ENCODE data around the gene PSMA7. TPM values are rescaled to one million over a fixed set of nuclear protein-coding genes. Genes with fewer than 3 reads are reported as not detected.

PSMA7 gene
- total and polyA plus RNA-seq, 2 of the 8 experiments (the other 6 are each of a cell fraction or from before 2014, with no cell fraction given): 361 to 648 TPM

DNA sequence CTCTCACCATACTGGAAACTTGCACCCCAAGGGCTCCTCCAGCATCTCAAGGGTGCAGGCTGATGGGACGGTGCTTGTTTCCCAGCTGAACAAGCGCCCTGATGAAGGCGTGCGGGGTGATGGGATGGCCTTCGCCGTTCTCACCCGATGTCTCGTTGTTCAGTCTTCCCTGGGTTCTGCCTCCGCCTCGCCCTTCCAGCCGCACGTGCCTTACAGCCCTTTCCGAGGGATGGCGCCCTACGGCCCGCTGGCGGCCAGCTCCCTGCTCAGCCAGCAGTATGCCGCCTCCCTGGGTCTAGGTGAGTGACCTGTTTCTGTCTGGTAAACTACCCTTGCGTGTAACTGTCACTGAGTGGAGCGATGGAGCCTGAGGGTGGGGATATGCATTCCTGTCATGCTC lies 17.1 kb downstream of the PSMA7 start (continued):
- TF ChIP-seq, protein P1, sequence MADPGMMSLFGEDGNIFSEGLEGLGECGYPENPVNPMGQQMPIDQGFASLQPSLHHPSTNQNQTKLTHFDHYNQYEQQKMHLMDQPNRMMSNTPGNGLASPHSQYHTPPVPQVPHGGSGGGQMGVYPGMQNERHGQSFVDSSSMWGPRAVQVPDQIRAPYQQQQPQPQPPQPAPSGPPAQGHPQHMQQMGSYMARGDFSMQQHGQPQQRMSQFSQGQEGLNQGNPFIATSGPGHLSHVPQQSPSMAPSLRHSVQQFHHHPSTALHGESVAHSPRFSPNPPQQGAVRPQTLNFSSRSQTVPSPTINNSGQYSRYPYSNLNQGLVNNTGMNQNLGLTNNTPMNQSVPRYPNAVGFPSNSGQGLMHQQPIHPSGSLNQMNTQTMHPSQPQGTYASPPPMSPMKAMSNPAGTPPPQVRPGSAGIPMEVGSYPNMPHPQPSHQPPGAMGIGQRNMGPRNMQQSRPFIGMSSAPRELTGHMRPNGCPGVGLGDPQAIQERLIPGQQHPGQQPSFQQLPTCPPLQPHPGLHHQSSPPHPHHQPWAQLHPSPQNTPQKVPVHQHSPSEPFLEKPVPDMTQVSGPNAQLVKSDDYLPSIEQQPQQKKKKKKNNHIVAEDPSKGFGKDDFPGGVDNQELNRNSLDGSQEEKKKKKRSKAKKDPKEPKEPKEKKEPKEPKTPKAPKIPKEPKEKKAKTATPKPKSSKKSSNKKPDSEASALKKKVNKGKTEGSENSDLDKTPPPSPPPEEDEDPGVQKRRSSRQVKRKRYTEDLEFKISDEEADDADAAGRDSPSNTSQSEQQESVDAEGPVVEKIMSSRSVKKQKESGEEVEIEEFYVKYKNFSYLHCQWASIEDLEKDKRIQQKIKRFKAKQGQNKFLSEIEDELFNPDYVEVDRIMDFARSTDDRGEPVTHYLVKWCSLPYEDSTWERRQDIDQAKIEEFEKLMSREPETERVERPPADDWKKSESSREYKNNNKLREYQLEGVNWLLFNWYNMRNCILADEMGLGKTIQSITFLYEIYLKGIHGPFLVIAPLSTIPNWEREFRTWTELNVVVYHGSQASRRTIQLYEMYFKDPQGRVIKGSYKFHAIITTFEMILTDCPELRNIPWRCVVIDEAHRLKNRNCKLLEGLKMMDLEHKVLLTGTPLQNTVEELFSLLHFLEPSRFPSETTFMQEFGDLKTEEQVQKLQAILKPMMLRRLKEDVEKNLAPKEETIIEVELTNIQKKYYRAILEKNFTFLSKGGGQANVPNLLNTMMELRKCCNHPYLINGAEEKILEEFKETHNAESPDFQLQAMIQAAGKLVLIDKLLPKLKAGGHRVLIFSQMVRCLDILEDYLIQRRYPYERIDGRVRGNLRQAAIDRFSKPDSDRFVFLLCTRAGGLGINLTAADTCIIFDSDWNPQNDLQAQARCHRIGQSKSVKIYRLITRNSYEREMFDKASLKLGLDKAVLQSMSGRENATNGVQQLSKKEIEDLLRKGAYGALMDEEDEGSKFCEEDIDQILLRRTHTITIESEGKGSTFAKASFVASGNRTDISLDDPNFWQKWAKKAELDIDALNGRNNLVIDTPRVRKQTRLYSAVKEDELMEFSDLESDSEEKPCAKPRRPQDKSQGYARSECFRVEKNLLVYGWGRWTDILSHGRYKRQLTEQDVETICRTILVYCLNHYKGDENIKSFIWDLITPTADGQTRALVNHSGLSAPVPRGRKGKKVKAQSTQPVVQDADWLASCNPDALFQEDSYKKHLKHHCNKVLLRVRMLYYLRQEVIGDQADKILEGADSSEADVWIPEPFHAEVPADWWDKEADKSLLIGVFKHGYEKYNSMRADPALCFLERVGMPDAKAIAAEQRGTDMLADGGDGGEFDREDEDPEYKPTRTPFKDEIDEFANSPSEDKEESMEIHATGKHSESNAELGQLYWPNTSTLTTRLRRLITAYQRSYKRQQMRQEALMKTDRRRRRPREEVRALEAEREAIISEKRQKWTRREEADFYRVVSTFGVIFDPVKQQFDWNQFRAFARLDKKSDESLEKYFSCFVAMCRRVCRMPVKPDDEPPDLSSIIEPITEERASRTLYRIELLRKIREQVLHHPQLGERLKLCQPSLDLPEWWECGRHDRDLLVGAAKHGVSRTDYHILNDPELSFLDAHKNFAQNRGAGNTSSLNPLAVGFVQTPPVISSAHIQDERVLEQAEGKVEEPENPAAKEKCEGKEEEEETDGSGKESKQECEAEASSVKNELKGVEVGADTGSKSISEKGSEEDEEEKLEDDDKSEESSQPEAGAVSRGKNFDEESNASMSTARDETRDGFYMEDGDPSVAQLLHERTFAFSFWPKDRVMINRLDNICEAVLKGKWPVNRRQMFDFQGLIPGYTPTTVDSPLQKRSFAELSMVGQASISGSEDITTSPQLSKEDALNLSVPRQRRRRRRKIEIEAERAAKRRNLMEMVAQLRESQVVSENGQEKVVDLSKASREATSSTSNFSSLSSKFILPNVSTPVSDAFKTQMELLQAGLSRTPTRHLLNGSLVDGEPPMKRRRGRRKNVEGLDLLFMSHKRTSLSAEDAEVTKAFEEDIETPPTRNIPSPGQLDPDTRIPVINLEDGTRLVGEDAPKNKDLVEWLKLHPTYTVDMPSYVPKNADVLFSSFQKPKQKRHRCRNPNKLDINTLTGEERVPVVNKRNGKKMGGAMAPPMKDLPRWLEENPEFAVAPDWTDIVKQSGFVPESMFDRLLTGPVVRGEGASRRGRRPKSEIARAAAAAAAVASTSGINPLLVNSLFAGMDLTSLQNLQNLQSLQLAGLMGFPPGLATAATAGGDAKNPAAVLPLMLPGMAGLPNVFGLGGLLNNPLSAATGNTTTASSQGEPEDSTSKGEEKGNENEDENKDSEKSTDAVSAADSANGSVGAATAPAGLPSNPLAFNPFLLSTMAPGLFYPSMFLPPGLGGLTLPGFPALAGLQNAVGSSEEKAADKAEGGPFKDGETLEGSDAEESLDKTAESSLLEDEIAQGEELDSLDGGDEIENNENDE (IDR thresholded peaks at IDR 0.05; ENCODE audit: insufficient replicate concordance, low read length): no peak
